Glutamatergic neuron (in vitro differentiated cells): Measurements from ENCODE around the gene CCDC201. TPM values are rescaled to one million over a fixed set of nuclear protein-coding genes. Genes with fewer than 3 reads are reported as not detected.

Source experiments
- total RNA-seq: library from RNA; stranded (reverse); fragmentation: NEBNext Ultra II Directional; extraction: Animal tissue kit (Norgen Biotek cat#: 25700); gene quantifications from one replicate; pipeline ENCODE4 v1.2.1, GENCODE V29; 2021; ENCODE audit not compliant: unreplicated experiment

Gene CCDC201
- total RNA-seq, 1 donor from 2014 or later, result not detected

Other genes with a start within 250 kb of the CCDC201 start
- gene IGFBP1, start 15.4 kb upstream of the CCDC201 start, total RNA-seq, result not detected
- gene IGFBP3, start 48.2 kb upstream of the CCDC201 start, total RNA-seq, result 0.17 TPM